ENCODE results near the gene C12orf60.
A peak's percentile ranks its signal among the peaks of the same experiment; 100 is the strongest.

C12orf60 gene

DNA sequence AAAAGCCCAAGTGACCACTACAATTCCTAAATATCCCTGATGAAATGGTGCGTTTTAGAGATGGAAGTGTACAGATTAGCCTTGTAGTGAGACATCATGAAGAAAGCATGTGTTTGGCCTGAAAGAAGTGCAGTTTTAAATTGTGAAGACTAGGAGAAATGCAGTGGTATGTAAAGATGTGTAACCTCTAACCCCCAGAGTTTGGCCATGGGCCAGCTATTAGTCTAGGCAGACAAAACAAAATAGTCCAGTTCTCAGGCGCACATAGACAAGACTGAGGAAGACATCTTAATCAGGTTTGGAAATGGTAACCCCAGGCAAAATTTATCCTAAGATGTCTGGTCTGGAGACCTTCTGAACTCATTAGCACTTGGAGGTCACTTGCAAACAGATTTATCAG is 23.6 kb upstream of the C12orf60 start:
- no peak for DNase-seq

GRCh38 chr12:14780859-14781258 is 22.6 kb upstream of the C12orf60 start:
- DNase-seq: no peak

GRCh38 chr12:14781563-14781962 is 21.9 kb upstream of the C12orf60 start:
- no peak for DNase-seq

DNA sequence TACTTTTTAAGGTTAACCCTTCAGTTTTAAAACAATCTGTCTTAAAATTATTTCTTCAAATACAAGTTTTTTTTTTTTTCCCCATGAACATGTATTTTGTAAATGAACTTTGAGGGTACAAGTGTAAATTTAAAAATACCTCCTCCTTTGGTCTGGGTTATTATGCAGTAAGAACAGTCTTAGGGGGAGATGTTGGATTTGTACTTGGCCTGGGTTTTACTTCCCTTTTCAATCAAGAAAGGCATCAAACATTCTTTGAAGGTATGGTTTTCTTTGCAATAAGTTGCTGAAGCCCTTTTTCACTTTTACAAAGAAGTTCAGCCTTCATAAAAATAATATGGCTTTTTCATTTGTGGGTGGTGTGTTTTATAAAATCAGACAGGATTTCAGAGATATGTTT is 20.7 kb upstream of the C12orf60 start:
- DNase-seq: no peak

- DNase-seq: no peak
Measured at GRCh38 chr12:14784471-14784870, 19.0 kb upstream of the C12orf60 start.

DNA sequence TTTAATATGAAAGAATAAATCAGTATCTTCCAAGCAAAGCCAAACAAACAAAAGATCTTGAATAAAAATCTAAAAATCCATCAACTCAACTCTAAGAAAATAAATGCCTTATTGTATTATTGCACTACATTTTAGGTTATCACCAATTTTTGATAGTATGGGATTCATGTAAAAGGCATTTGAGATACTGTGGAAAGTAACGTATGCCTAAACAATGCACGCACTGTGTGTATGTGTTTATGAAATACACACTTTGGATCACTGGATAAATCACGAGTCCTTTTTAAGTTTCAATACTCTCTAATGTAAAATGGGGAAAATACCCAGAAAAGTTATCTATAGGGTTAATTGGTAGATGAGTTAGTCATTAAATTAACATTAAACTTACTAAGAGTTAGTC is 17.9 kb upstream of the C12orf60 start:
- no peak for DNase-seq

- DNase-seq: no peak
Measured at GRCh38 chr12:14795028-14795448, 8.4 kb upstream of the C12orf60 start.

GRCh38 chr12:14802247-14802646 is 1.2 kb upstream of the C12orf60 start:
- no peak for DNase-seq

DNA sequence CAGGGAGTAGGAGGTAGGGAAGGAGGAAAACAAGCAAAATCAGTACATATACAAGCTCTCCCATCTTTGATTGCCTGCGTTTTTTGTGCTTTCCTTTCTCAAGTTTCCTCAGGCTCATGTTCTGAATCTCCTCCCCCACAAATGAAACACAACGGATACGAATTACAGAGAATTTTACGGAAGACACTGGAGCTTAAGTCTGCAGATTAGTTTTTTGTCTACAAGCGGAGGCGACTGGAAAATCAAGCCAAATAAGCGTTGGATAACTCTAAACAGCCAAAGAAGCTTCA is 804 bp upstream of the C12orf60 start:
- no peak for DNase-seq

DNA sequence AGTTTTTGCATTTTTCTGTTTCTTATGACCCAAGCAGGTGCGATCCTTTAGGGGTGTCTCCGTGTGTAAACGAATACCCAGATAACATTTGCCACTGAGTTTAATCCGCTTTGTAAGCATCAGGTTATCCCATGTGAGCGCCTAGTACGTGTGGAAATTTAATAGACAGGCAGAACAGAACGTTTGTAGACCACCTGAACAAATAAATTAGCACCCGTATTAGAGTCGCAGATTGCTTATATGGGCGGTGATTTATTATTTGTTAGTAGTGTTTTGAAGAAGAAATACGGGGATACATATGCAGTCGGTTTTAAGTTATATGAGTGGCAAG is 325 bp downstream of the C12orf60 start:
- DNase-seq: no peak

DNA sequence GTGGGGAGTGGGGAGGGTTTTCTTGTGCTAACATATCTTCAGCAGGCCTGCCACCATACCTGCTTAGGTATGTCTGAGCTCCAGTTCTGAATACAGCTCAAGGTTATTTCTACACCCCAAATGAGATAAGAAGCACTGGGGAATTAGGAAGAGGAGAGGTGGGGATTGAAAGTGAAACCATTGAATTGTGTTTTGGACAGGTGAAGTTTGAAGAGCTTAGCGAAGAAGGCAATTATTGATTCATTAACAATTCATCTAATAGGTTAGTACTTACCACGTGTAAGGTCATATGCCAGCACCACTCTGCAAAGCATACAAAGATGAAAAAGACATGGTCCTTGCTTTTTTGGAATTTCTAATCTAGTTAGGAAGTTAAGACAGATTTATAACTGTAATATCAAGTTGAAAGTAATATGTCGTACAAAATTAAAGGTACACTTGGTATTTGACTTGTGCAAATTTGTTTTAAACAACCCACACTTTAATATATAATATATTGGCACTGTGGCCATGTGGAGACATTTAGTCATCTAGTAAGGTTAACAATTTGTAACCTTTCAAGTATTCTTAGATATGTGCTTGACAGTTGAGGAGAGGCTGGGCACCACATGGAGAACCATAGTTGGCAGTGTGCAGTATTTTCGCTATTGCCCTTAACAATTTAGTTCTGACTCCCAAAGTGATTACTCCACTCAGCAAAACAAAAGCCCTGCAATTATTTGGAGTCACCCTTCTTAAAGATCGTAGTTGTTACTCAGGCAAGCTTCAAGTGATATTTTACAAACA is 6.9 kb downstream of the C12orf60 start:
- peak; percentile 87 for DNase-seq

DNA sequence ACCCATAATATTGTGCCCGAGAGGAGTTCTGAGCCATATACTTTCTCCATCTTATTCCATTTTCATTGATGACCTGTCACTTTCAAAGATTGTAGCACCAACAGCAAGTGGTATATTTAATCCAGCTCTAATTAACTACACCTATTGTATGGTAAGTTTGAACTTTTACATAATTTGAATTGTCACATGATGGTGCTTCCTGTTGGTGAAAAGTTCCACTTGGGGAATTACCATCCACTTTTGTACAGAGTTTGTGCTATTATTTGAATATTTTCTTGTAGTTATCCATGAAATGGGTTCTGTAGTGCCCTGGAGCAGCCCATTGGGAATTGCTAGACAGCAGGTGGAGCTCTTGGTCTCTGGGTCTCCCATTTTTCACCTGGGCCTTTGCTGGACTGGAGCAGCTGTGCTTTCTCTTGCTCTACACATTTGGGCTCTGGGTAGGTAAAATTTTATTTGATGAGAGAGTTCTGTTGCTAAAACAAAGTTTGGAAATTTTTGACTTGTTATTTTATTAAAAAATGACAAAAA is 7.5 kb downstream of the C12orf60 start:
- peak; percentile 63 for DNase-seq

- no peak for DNase-seq
Measured at GRCh38 chr12:14811486-14811885, 8.0 kb downstream of the C12orf60 start.

DNA sequence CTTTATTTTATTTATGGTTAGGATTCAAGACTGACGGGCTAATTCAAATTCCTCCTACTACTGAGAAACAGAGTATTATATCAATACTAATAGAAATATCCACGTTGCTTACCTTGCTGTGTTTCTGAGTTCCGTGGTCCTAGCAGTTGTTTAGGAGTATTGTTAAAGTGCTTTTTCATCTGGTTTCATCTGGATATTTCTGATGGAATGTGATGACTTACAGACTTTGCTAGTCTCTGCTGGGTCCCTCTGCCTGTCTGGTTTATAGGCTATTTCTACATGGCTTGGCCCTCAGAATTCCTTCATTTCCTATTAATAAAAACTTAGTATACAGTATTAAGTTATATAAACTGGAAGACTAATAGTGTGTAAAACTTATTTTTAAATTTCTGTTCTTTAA is 10.5 kb downstream of the C12orf60 start, which contains the start of gene SMCO3:
Gene SMCO3, minus strand, starts transcription at position 169 of the 400 bp plus-strand sequence. CDS start 7,502 bp downstream, outside the sequence.
- DNase-seq: no peak

GRCh38 chr12:14824012-14824634 is 20.7 kb downstream of the C12orf60 start:
- no peak for DNase-seq

- DNase-seq: no peak
Measured at GRCh38 chr12:14825256-14825655, 21.8 kb downstream of the C12orf60 start.

DNA sequence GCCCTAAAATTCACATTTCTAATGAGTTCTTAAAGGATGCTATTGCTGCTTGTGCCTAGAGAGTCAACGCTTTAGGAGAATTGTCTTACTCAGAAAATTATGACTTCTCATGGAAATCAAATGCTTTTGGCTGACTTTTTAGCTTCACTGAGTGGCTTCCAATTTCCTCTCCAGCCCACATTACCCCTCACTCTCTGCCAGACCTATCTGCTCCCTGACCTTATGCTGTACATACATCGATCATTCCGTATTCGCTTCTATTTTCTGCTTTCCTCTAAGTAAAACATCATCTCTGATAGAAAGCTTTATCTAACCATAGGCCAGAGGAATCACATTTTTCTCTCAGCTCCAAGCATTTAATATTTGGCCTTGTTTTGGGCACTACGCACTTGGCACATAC is 23.0 kb downstream of the C12orf60 start:
- DNase-seq: no peak

- no peak for DNase-seq
Measured at GRCh38 chr12:14827043-14827442, 23.6 kb downstream of the C12orf60 start.

DNA sequence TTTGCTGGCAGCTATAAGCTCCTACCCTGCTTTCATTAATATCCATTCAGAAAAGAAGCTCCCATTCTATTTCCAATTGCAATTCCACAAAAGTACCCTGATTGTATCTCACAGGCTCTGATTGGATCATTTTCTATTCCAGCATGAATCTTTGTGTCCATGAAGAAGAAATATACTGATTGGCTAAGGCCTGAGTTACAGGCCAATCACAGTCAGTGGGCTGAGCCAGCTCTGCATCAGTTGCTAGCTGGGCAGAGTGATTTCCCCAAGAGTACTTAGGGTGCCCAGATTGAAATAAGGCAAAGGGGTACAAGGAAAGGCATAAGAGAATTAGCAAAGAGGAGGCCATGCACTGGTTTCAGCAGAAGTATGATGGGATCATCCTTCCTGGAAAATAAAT is 25.4 kb downstream of the C12orf60 start:
- no peak for DNase-seq

- no peak for DNase-seq
Measured at GRCh38 chr12:14833336-14833735, 29.9 kb downstream of the C12orf60 start.

GRCh38 chr12:14833952-14834351 is 30.5 kb downstream of the C12orf60 start:
- DNase-seq: no peak

DNA sequence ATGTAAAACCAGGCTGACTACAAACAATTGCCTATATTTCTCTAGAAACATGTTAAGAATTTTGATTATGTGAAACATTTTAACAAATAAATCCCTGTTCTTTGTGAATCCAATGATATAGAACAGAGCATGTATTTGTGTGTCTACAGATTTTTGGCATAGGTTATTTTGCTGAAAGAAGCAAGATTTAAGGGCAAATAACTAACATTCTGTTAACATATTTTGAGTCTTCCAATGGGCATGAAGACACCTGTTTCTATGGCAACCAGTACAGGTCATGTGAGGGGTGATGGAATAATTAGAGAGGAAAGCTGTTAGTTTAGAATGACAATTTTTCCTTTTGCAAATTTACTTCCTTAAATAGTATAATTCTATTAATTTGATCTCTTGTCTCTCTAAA is 31.0 kb downstream of the C12orf60 start:
- DNase-seq: peak; percentile 33

- no peak for DNase-seq
Measured at GRCh38 chr12:14836336-14837210, 33.1 kb downstream of the C12orf60 start.

- no peak for DNase-seq
Measured at GRCh38 chr12:14839262-14839661, 35.8 kb downstream of the C12orf60 start.
